Parathyroid adenoma (tissue), 2 donors: ENCODE measurements around the gene TSPAN7.

Experiments
- H2AFZ ChIP-seq: fragments of 300-600 bp; sonication (generic); one replicate; pipeline ENCODE4 v1.7.0; 2017; ENCODE audit warnings: antibody characterized with exemption, mild to moderate bottlenecking
- H3K27ac ChIP-seq: fragments of 300-600 bp; sonication (generic); one replicate; pipeline ENCODE4 v1.7.0; 2017
- H3K27me3 ChIP-seq: fragments of 300-600 bp; sonication (generic); one replicate; pipeline ENCODE4 v1.7.0; 2017; ENCODE audit warnings: low read length; ENCODE audit not compliant: control insufficient read depth, insufficient read depth
- H3K36me3 ChIP-seq: fragments of 300-600 bp; sonication (generic); one replicate; pipeline ENCODE4 v1.7.0; 2017; ENCODE audit warnings: low read length; ENCODE audit not compliant: control insufficient read depth, insufficient read depth
- H3K4me1 ChIP-seq: fragments of 300-600 bp; sonication (generic); one replicate; pipeline ENCODE4 v1.7.0; 2017; ENCODE audit warnings: control low read depth
- H3K4me2 ChIP-seq: fragments of 300-600 bp; sonication (generic); one replicate; pipeline ENCODE4 v1.7.0; 2017; ENCODE audit warnings: low read length
- H3K4me3 ChIP-seq: fragments of 300-600 bp; sonication (generic); one replicate; pipeline ENCODE4 v1.7.0; 2017; ENCODE audit warnings: low read depth, low read length
- H3K79me2 ChIP-seq: fragments of 300-600 bp; sonication (generic); one replicate; pipeline ENCODE4 v1.7.0; 2017; ENCODE audit warnings: control low read depth
- H3K9ac ChIP-seq: fragments of 300-600 bp; sonication (generic); one replicate; pipeline ENCODE4 v1.7.0; 2017; ENCODE audit warnings: mild to moderate bottlenecking
- H3K9me3 ChIP-seq: fragments of 300-600 bp; sonication (generic); one replicate; pipeline ENCODE4 v1.7.0; 2017; ENCODE audit warnings: low read length; ENCODE audit not compliant: control insufficient read depth
- TF ChIP-seq, protein P1 (sequence below): fragments of 300-600 bp; sonication (generic); IDR thresholded peaks from one replicate; pipeline ENCODE4 v1.7.0; 2017; ENCODE audit warnings: antibody characterized with exemption, mild to moderate bottlenecking
- donor health status: primary hyperparathyroidism.

TSPAN7 gene

DNA sequence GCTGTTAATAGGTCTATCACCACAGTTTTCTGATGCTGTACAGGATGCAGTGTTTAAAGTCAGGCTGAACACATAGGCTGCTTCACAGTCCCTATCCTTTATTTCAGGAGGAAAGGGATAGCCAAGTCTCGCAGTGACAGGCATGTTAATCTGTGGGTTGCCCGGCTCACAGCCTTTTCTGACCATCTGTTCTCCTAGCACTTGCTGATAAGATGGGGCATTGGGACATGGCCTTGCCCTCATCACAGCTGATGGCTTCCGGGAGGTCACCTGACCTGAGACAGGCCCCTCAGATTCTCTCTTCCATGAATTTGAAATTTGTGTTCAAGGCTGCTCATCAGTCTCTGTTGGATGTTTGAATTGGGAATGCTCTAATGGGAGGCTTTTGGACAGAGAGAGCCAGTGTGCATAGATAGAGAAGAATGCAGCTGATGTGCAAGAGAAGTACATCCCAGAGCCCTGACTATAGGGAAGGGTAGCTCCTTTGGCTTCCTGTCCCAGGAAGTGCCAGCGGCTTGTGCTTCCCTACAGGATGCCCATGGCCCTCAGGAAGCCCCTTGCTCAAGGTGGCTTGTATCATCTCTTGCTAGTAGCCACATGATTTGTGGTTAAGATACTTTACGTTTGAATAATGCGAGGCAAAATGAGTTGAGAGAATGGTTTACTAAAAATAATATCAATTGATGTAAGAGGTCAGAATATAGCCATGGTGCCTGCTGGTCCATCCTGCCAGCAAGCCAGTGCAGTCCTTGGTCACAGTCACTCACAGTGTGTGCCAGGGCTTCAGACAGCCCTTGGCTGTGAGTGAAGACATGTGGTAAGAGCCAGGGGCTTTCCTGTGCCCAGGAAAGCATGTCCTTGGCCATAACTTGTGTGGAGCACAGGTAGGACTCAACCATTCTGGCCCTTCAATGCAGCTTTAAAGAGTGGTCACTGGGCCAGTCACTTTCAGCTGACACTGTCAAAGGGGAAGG is 88.6 kb downstream of the TSPAN7 start:
- Histone ChIP-seq H3K27me3 (no peaks in the 10 kb centered on the region), H3K79me2 (no peaks in the 10 kb centered on the region), H3K36me3 (no peaks in the 10 kb centered on the region), H3K4me3 (no peak overlapping the region), H3K9me3 (no peaks in the 10 kb centered on the region), H3K27ac (no peak overlapping the region), H2AFZ (no peak overlapping the region), H3K9ac (no peak overlapping the region), H3K4me2 (no peak overlapping the region), H3K4me1 (no peaks in the 10 kb centered on the region)
- TF ChIP-seq, protein P1, sequence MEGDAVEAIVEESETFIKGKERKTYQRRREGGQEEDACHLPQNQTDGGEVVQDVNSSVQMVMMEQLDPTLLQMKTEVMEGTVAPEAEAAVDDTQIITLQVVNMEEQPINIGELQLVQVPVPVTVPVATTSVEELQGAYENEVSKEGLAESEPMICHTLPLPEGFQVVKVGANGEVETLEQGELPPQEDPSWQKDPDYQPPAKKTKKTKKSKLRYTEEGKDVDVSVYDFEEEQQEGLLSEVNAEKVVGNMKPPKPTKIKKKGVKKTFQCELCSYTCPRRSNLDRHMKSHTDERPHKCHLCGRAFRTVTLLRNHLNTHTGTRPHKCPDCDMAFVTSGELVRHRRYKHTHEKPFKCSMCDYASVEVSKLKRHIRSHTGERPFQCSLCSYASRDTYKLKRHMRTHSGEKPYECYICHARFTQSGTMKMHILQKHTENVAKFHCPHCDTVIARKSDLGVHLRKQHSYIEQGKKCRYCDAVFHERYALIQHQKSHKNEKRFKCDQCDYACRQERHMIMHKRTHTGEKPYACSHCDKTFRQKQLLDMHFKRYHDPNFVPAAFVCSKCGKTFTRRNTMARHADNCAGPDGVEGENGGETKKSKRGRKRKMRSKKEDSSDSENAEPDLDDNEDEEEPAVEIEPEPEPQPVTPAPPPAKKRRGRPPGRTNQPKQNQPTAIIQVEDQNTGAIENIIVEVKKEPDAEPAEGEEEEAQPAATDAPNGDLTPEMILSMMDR: no peak

DNA sequence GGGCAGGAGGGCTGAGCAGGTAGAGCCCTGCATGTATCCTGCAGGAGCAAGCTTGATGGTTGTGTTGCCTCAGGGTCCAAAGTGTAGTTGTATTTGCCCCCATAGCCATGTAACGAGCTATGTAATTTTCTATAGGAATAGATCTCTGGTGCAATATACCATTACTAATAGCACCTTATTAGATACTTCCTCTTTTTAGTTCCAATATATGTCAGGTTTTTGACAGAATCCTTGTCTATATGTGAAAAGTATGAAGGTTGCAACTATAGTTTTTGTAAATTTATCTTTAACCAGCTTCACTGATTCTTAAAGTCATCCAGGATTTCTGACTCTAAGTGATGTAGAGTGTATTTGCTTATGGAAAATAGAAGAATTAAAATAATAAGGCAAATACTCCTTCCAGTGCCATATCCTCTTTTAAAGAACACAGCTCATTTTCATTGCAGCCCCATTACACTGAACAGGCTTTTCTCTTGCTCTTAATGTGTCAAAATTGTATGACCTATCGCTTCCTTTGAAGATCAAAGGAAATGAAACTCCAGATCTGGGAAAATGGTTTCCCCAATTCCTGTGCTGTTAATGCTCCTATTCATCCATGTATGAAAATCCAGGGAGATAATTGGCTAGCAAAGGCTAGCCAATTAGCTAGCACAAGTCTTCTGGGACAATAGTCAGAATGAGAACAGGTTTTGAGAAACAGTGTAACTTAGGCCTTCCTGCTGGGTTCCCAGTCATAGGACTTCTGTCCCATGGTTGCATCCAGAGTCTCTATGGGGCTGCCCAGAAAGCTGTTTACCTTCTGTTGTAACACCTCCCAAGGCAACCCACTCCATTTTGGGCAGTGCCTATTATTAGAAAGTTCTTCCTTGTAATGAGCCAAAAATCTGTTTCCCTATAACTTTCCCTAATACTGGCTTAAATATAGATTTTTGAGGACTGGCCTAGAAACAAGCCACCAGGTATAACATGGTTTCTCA is 90.6 kb downstream of the TSPAN7 start:
- no peaks in the 10 kb centered on the region for H3K9me3 ChIP-seq
- H3K4me1 ChIP-seq: no peaks in the 10 kb centered on the region
- no peak overlapping the region for H2AFZ ChIP-seq
- H3K4me3 ChIP-seq: no peak overlapping the region
- TF ChIP-seq, protein P1: no peak
- no peaks in the 10 kb centered on the region for H3K27me3 ChIP-seq
- H3K36me3 ChIP-seq: no peaks in the 10 kb centered on the region
- H3K27ac ChIP-seq: no peak overlapping the region
- H3K79me2 ChIP-seq: no peaks in the 10 kb centered on the region
- H3K4me2 ChIP-seq: no peak overlapping the region
- no peak overlapping the region for H3K9ac ChIP-seq

GRCh38 chrX:38652934-38653442 is 91.6 kb downstream of the TSPAN7 start:
- TF ChIP-seq, protein P1: no peak
- no peak overlapping the region for H3K27ac ChIP-seq
- H3K4me2 ChIP-seq: no peak overlapping the region
- no peaks in the 10 kb centered on the region for H3K36me3 ChIP-seq
- no peak overlapping the region for H2AFZ ChIP-seq
- H3K9ac ChIP-seq: no peak overlapping the region
- H3K4me1 ChIP-seq: no peaks in the 10 kb centered on the region
- H3K9me3 ChIP-seq: no peaks in the 10 kb centered on the region
- H3K27me3 ChIP-seq: no peaks in the 10 kb centered on the region
- no peaks in the 10 kb centered on the region for H3K79me2 ChIP-seq
- no peak overlapping the region for H3K4me3 ChIP-seq

DNA sequence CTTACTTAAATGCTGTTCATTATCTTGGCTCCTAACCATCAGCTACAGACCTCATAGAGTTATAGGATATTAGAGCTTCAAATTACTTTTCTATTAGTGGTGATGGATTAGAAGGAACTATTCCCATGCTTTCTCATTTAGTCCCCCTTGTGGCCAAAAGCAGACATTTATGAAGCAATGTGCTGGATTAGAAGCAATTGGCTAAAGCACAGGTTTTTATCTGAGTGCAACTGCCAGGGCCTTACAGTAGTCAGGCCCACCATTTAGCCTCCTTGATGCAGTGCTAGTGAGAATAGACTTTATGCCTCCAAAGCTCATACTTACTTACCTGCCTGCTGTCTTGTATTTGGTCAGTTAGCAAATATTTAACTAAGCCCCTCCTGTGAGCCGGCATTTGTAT is 93.0 kb downstream of the TSPAN7 start:
- TF ChIP-seq, protein P1: peak; percentile 48
- no peak overlapping the region for H3K4me2 ChIP-seq
- no peak overlapping the region for H3K9ac ChIP-seq
- no peak overlapping the region for H3K4me3 ChIP-seq
- H3K27me3 ChIP-seq: no peaks in the 10 kb centered on the region
- no peak overlapping the region for H2AFZ ChIP-seq
- H3K27ac ChIP-seq: no peak overlapping the region
- H3K79me2 ChIP-seq: no peaks in the 10 kb centered on the region
- no peaks in the 10 kb centered on the region for H3K4me1 ChIP-seq
- H3K36me3 ChIP-seq: no peaks in the 10 kb centered on the region
- no peaks in the 10 kb centered on the region for H3K9me3 ChIP-seq
